ENCODE results near the gene UBL4A. TPM values are rescaled to one million over a fixed set of nuclear protein-coding genes. Genes with fewer than 3 reads are reported as not detected.

Gene UBL4A
- total RNA-seq = 28.4 to 29.3 TPM (median 29.2 TPM) in 3 replicates

GRCh38 chrX:154486396-154487207, at the start of gene UBL4A:
Gene UBL4A, minus strand, starts transcription at chrX:154486615. Its CDS starts 31 bp downstream, at chrX:154486584.
- no peak for TF ChIP-seq CTCF (IDR thresholded peaks at IDR 0.05; ENCODE audit: unreplicated experiment)
- H3K4me1 Mint-ChIP-seq = peaks cover 12% of the 10 kb centered on the region
- peak within 1 kb of the TSS; percentile 94 for H3K27ac Mint-ChIP-seq
- H3K4me3 Mint-ChIP-seq = peak within 1 kb of the TSS; percentile 64
- H3K36me3 Mint-ChIP-seq = peaks cover 6% of the 10 kb centered on the region
- no peaks in the 10 kb centered on the region for H3K27me3 Mint-ChIP-seq (ENCODE audit: low read depth)
- peak; percentile 74 to 80 for DNase-seq (ENCODE audit: low spot score in 2 of 2, unreplicated experiment in 2 of 2)
- H3K9me3 Mint-ChIP-seq = peaks cover 4% of the 10 kb centered on the region

- no peak for DNase-seq (ENCODE audit: low spot score in 2 of 2, unreplicated experiment in 2 of 2)
- peaks cover 4% of the 10 kb centered on the region for H3K4me1 Mint-ChIP-seq
- peaks cover 8% of the 10 kb centered on the region for H3K36me3 Mint-ChIP-seq
- H3K4me3 Mint-ChIP-seq = no peak overlapping the region
- no peak for TF ChIP-seq CTCF (IDR thresholded peaks at IDR 0.05; ENCODE audit: unreplicated experiment)
- H3K9me3 Mint-ChIP-seq = peaks cover 7% of the 10 kb centered on the region
- H3K27me3 Mint-ChIP-seq (ENCODE audit: low read depth) = no peaks in the 10 kb centered on the region
- no peak overlapping the region for H3K27ac Mint-ChIP-seq
These were observed 49.5 kb upstream of the UBL4A start for GRCh38 chrX:154535892-154536291.

- peaks cover 8% of the 10 kb centered on the region for H3K9me3 Mint-ChIP-seq
- peak; percentile 76 to 92 for DNase-seq (ENCODE audit: low spot score in 2 of 2, unreplicated experiment in 2 of 2)
- H3K4me1 Mint-ChIP-seq = peaks cover 5% of the 10 kb centered on the region
- TF ChIP-seq CTCF (IDR thresholded peaks at IDR 0.05; ENCODE audit: unreplicated experiment) = peak; percentile 92
- no peaks in the 10 kb centered on the region for H3K27me3 Mint-ChIP-seq (ENCODE audit: low read depth)
- no peak overlapping the region for H3K27ac Mint-ChIP-seq
- peaks cover 8% of the 10 kb centered on the region for H3K36me3 Mint-ChIP-seq
- H3K4me3 Mint-ChIP-seq = no peak overlapping the region
These were observed 48.3 kb upstream of the UBL4A start for GRCh38 chrX:154534526-154535322.

- peaks cover 5% of the 10 kb centered on the region for H3K36me3 Mint-ChIP-seq
- peaks cover 5% of the 10 kb centered on the region for H3K4me1 Mint-ChIP-seq
- H3K27ac Mint-ChIP-seq = no peak overlapping the region
- H3K9me3 Mint-ChIP-seq = peaks cover 4% of the 10 kb centered on the region
- no peak overlapping the region for H3K4me3 Mint-ChIP-seq
- TF ChIP-seq CTCF (IDR thresholded peaks at IDR 0.05; ENCODE audit: unreplicated experiment) = no peak
- no peak for DNase-seq (ENCODE audit: low spot score in 2 of 2, unreplicated experiment in 2 of 2)
- no peaks in the 10 kb centered on the region for H3K27me3 Mint-ChIP-seq (ENCODE audit: low read depth)
These were observed 46.3 kb upstream of the UBL4A start for GRCh38 chrX:154532690-154533089.

GRCh38 chrX:154531626-154532025, 45.2 kb upstream of the UBL4A start:
- peaks cover 4% of the 10 kb centered on the region for H3K9me3 Mint-ChIP-seq
- no peak overlapping the region for H3K27ac Mint-ChIP-seq
- H3K4me3 Mint-ChIP-seq = no peak overlapping the region
- H3K27me3 Mint-ChIP-seq (ENCODE audit: low read depth) = no peaks in the 10 kb centered on the region
- peaks cover 15% of the 10 kb centered on the region for H3K4me1 Mint-ChIP-seq
- TF ChIP-seq CTCF (IDR thresholded peaks at IDR 0.05; ENCODE audit: unreplicated experiment) = no peak
- DNase-seq (ENCODE audit: low spot score in 2 of 2, unreplicated experiment in 2 of 2) = no peak
- H3K36me3 Mint-ChIP-seq = peaks cover 5% of the 10 kb centered on the region

All from mesothelial cell of epicardium (in vitro differentiated cells).